Psoas muscle (tissue), 8 donors: ENCODE results near the gene WIPF2. TPM values are rescaled to one million over a fixed set of nuclear protein-coding genes. Genes with fewer than 3 reads are reported as not detected.

Experiments used
- ATAC-seq, 4 donors: fragments of 200-7000 bp; cut with Tn5 transposase; one replicate each; pipeline ENCODE4 v1.9.1; 2020; ENCODE audit warnings: moderate library complexity in 3 of 4, mild to moderate bottlenecking in 2 of 4
- DNase-seq, 2 donors: peaks; one replicate each; pipeline ENCODE4 v3.0.0-alpha.2; 2020
- H3K27ac ChIP-seq: fragments of 200-600 bp; one replicate; pipeline ENCODE4 v1.8.0; 2022
- H3K27me3 ChIP-seq, 3 donors: fragments of 200-600 bp in 1 of 3; one replicate each; pipeline versions ENCODE4 v1.6.1 to v1.8.0; 2013 to 2022; ENCODE audit warnings: low read length in 2 of 3, mild to moderate bottlenecking in 2 of 3, moderate library complexity in 1 of 3; ENCODE audit not compliant: insufficient read depth in 3 of 3
- H3K36me3 ChIP-seq, 2 donors: fragments of 200-600 bp in 1 of 2; one replicate each; pipeline versions ENCODE4 v1.6.1 to v1.8.0; 2013 to 2022; ENCODE audit warnings: low read depth in 1 of 2, mild to moderate bottlenecking in 1 of 2, moderate library complexity in 1 of 2; ENCODE audit not compliant: insufficient read depth in 1 of 2
- H3K4me1 ChIP-seq: fragments of 200-600 bp; one replicate; pipeline ENCODE4 v1.8.0; 2022
- H3K4me3 ChIP-seq: fragments of 200-600 bp; one replicate; pipeline ENCODE4 v1.8.0; 2022; ENCODE audit warnings: mild to moderate bottlenecking
- H3K9me3 ChIP-seq: fragments of 200-600 bp; one replicate; pipeline ENCODE4 v1.8.0; 2022
- CTCF ChIP-seq: fragments of 200-600 bp; IDR thresholded peaks from one replicate; pipeline ENCODE4 v1.8.0; 2022; ENCODE audit warnings: antibody characterized with exemption
- WGBS, 3 donors: extraction: QIAGEN DNeasy Blood & Tissue Kit; methylation state at CpG; one replicate each; pipeline versions ENCODE4 v1.1.6 to v1.1.7; 2013; 5-methylcytosine and 5-hydroxymethylcytosine counted together
- intact Hi-C, 2 donors: fragments of 100-400 bp; cut with DNase I; formaldehyde crosslinking; loops; one replicate each; pipeline versions ENCODE4 v1.11.0 to v1.14.2; 2022
- polyA plus RNA-seq, 3 donors: library from polyadenylated mRNA; stranded (reverse); fragments of 200-250 nt; gene quantifications; one replicate each; pipeline ENCODE4 v1.2.3, GENCODE V29; 2013
- total RNA-seq, 4 donors: library from RNA; stranded (reverse); fragmentation: NEBNext Ultra II Directional in 2 of 4; extraction: Animal tissue kit (Norgen Biotek cat#: 25700) in 2 of 4; gene quantifications; one replicate each; pipeline versions ENCODE4 v1.2.1 to v1.2.4, GENCODE V29; 2021 to 2023
- donor health status: healthy with polysubstance abuse.
- donor health status: DM: no; HTN: no; CAD: no; lungs with moderate emphysema.
- donor health status: Bipolar disorder and iron deficiency.
- donor health status: healthy.
- donor health status: DM: yes; HTN: yes; CAD: no.
- donor health status: DM: no; HTN: no; CAD: no.
- donor health status: DM: no; HTN: no; CAD: no.
- donor health status: DM: yes; HTN: yes; CAD: no.

The WIPF2 gene
- total and polyA plus RNA-seq, 7 donors: 4.0 to 10.5 (median 8.1) TPM

GRCh38 chr17:40330850-40331470 lies 111.9 kb downstream of the WIPF2 start:
- H3K36me3 ChIP-seq: peaks cover 0 to 15% of the 10 kb centered on the region in 2 donors
- no peaks in the 10 kb centered on the region for H3K9me3 ChIP-seq
- peak overlapping the region; percentile 97 for H3K27ac ChIP-seq
- TF ChIP-seq CTCF: no peak
- WGBS, 3 donors: 76 to 87% (median 78%) methylated on average over 10 of the region's 10 CpGs
- peaks cover 100% of the 10 kb centered on the region for H3K4me1 ChIP-seq
- H3K27me3 ChIP-seq: no peaks in the 10 kb centered on the region
- intact Hi-C loops: no loop called here
- ATAC-seq (no peak), DNase-seq (peak in 1 of 2 donors; percentile 56)
- peak overlapping the region; percentile 52 for H3K4me3 ChIP-seq

GRCh38 chr17:40331743-40332641 lies 112.9 kb downstream of the WIPF2 start:
- H3K4me1 ChIP-seq: peaks cover 100% of the 10 kb centered on the region
- peak; percentile 84 to 90 (median 86) for ATAC-seq
- intact Hi-C loops: no loop called here
- H3K36me3 ChIP-seq: peaks cover 0 to 15% of the 10 kb centered on the region in 2 donors
- peak overlapping the region; percentile 97 for H3K27ac ChIP-seq
- DNase-seq: peak; percentile 93 to 95
- H3K9me3 ChIP-seq: no peaks in the 10 kb centered on the region
- peak; percentile 13 for TF ChIP-seq CTCF
- no peaks in the 10 kb centered on the region for H3K27me3 ChIP-seq
- WGBS, 3 donors: 5 to 7% (median 6%) methylated on average over 16 to 22 of the region's 22 CpGs
- H3K4me3 ChIP-seq: peak overlapping the region; percentile 52

Other genes starting within 250 kb of the WIPF2 start
- 100 to 1,000 TPM; 137 to 253 (median 220) TPM for gene PSMD3, start 238.5 kb upstream of the WIPF2 start, total RNA-seq
- gene PSMD3, start 238.5 kb upstream of the WIPF2 start, polyA plus RNA-seq: 100 to 1,000 TPM; 168 to 392 (median 234) TPM
- 10 to 100 TPM in 2 of 4 donors, under 1 TPM in 2; 0.30 to 39.8 (median 19.4) TPM for gene CSF3, start 203.9 kb upstream of the WIPF2 start, total RNA-seq
- 10 to 100 TPM in 1 of 3 donors, 1 to 10 TPM in 2; 3.4 to 46.2 (median 3.9) TPM for gene CSF3, start 203.9 kb upstream of the WIPF2 start, polyA plus RNA-seq
- 100 to 1,000 TPM in 2 of 4 donors, 10 to 100 TPM in 2; 56.3 to 120 (median 87.9) TPM for gene MED24, start 164.9 kb upstream of the WIPF2 start, total RNA-seq
- gene MED24, start 164.9 kb upstream of the WIPF2 start, polyA plus RNA-seq: 100 to 1,000 TPM in 1 of 3 donors, 10 to 100 TPM in 2; 51.1 to 115 (median 55.9) TPM
- 10 to 100 TPM; 39.5 to 55.1 (median 42.9) TPM for gene THRA, start 156.3 kb upstream of the WIPF2 start, total RNA-seq
- 10 to 100 TPM in 2 of 3 donors, 1 to 10 TPM in 1; 9.5 to 60.0 (median 29.0) TPM for gene THRA, start 156.3 kb upstream of the WIPF2 start, polyA plus RNA-seq
- 10 to 100 TPM; 29.4 to 88.7 (median 51.0) TPM for gene NR1D1, start 118.7 kb upstream of the WIPF2 start, total RNA-seq
- 10 to 100 TPM; 21.4 to 41.6 (median 24.4) TPM for gene NR1D1, start 118.7 kb upstream of the WIPF2 start, polyA plus RNA-seq
- 10 to 100 TPM; 63.3 to 75.6 (median 69.0) TPM for gene MSL1, start 97.3 kb upstream of the WIPF2 start, total RNA-seq
- gene MSL1, start 97.3 kb upstream of the WIPF2 start, polyA plus RNA-seq: 10 to 100 TPM; 48.6 to 84.7 (median 56.4) TPM
- 10 to 100 TPM; 43.9 to 76.7 (median 57.1) TPM for gene CASC3, start 78.8 kb upstream of the WIPF2 start, total RNA-seq
- 10 to 100 TPM; 34.5 to 53.6 (median 38.6) TPM for gene CASC3, start 78.8 kb upstream of the WIPF2 start, polyA plus RNA-seq
- 1 to 10 TPM; 2.8 to 5.7 (median 3.9) TPM for gene RAPGEFL1, start 41.8 kb upstream of the WIPF2 start, total RNA-seq
- 1 to 10 TPM; 1.7 to 4.2 (median 3.5) TPM for gene RAPGEFL1, start 41.8 kb upstream of the WIPF2 start, polyA plus RNA-seq
- under 1 TPM; 0.27 to 0.90 (median 0.42) TPM for gene CDC6, start 68.6 kb downstream of the WIPF2 start, total RNA-seq
- 1 to 10 TPM in 2 of 3 donors, under 1 TPM in 1; 0.86 to 2.5 (median 1.4) TPM for gene CDC6, start 68.6 kb downstream of the WIPF2 start, polyA plus RNA-seq
- 10 to 100 TPM; 15.0 to 51.1 (median 44.6) TPM for gene RARA, start 89.9 kb downstream of the WIPF2 start, total RNA-seq
- gene RARA, start 89.9 kb downstream of the WIPF2 start, polyA plus RNA-seq: 10 to 100 TPM; 15.0 to 76.9 (median 18.6) TPM
- gene GJD3, start 145.4 kb downstream of the WIPF2 start, total RNA-seq: 1 to 10 TPM in 2 of 4 donors, under 1 TPM in 2; 0.34 to 1.4 (median 0.82) TPM
- under 1 TPM in 2 of 3 donors, not detected in 1; 0.17 to 0.25 TPM for gene GJD3, start 145.4 kb downstream of the WIPF2 start, polyA plus RNA-seq
- under 1 TPM; 0.15 to 0.84 (median 0.46) TPM for gene TOP2A, start 198.6 kb downstream of the WIPF2 start, total RNA-seq
- gene TOP2A, start 198.6 kb downstream of the WIPF2 start, polyA plus RNA-seq: under 1 TPM in 2 of 3 donors, not detected in 1; 0.14 to 0.18 TPM
- 100 to 1,000 TPM in 2 of 4 donors, 10 to 100 TPM in 2; 64.8 to 106 (median 87.9) TPM for gene IGFBP4, start 224.1 kb downstream of the WIPF2 start, total RNA-seq
- gene IGFBP4, start 224.1 kb downstream of the WIPF2 start, polyA plus RNA-seq: 10 to 100 TPM; 44.2 to 65.1 (median 49.0) TPM